GM18861 (cell line): ENCODE measurements around the gene TSKU.
"Not testable (repeated sequence)": the region's sequence is repeated elsewhere in the genome, so short reads cannot be mapped to it uniquely, and the experiment has no call there.

Source experiments
- ATAC-seq: cut with Tn5 transposase; IDR thresholded peaks from one replicate; pipeline ENCODE4 v1.9.1; 2021; ENCODE audit not compliant: unreplicated experiment

The TSKU gene

DNA sequence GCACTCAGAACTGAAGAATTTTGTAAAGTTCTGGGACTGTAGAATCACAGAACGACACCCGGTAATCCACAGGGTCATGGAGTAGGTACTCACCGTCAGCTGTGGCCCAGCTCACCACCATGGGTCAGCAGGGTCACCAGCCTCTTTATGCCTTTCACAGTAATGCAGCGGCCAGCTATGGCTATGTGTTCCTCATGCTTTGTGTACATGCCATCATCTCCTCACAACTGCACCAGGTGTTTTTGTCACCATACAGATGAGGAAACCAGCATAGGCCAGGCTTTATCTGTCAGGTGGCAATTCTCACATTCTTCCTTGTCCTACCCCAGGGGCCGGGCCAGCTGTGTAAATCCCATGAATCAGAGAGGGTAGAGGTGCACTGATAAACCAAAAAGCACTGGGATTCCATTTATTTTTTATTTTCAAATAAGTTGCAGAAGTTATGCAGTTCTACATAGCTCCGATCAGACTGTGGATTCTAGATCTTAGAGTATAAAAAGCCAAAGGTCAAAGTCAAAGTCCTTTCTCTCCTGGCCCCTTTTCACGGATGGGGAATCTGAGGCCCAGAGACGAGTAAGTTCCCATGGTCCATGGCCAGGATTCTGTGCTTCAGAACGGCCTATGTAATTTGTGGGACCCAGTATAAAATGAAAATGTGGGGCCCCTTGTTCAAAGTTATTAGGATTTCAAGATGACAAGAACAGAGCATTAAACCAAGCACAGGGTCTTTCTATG is 17.5 kb downstream of the TSKU start:
- ATAC-seq: no peak

DNA sequence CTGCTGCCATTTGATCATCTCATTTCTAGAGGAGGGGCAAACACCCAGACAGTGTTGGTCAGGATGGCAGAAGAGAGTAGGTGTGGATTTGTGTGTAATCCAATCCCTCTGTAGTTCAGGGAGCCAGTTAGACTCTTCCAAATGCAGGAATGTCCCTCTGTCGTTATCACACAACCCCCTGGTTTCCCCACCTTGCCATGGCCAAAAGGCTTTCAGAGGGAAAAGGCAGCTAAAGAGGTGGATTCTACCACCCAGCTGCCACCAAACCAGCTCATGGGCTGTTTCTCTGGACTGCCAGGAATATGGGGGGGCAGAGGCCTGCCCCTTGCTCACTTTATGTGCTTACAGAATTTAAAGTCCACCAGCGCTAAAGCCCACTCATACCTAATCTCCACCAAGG is 18.1 kb downstream of the TSKU start:
- no peak for ATAC-seq

DNA sequence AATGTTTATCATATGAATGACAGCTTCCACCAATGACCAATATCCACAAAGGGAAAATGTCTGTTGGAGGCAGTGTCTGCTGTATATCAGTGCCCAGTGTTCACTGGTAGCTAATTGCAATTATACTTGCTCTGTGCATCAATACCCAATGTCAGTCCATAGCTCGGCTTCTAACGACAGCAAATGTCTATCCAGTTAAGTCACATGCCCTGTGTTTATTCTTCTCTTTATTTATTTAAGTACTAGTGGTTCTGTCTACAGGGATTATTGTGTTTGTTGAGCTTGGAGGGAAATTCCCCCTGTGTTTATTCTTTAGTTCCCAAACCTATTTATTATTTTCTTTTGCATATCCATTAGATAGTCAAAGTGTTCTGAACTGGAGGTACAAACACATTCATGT is 18.6 kb downstream of the TSKU start:
- no peak for ATAC-seq

DNA sequence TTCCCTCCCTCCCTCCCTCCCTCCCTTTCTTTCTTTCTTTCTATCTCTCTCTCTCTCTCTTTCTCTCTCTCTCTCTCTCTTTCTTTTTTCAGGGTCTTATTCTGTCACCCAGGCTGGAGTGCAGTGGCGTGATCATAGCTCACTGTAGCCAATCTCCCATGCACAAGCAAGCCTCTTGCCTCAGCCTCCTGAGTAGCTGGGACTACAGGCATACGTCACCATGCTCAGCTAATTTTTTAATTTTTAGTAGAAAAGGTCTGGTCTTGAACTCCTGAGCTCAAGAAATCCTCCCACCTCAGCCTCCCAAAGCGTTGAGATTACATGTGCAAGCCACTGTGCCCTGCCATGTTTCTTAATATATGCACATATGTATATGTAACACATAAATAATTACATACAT is 19.0 kb downstream of the TSKU start:
- no peak for ATAC-seq

DNA sequence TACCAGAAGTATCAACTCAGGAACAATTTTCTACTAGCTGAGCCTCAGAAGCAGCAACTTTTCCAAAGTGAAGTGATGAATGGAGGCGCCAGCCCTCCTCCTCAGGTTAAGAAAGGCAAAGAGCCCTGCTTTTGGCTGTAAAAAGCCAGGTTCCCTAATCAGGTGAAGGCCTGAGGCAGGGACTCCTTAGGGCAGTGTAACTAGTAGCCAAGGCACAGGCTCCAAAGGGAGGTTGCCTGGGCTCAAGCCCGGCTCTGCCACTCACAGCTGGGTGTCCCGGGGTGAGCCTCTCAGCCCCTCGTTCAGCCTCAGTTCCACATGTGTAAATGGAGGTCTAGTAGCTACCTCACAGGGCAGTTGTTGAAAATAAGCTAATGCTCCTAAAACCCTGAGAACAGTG is 19.5 kb downstream of the TSKU start:
- no peak for ATAC-seq

DNA sequence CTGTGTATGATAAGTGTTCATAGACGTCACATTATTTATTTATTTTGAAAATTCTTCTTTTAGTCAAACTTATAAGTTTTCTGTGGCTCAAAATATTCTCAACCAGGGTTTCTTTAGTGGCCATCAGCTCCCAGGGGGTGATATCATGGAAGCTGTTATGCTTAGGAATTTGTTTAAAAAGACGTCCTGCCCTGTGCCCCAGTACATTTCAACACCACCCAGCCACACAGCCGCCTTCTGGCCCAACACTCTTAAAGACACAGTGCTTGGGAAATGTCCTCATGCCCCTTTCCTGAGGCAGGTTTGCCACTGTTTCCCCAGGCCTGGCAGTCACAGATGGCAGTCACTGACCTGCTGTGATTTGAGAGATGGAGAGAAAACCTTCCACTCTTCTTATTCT is 19.9 kb downstream of the TSKU start:
- no peak for ATAC-seq

DNA sequence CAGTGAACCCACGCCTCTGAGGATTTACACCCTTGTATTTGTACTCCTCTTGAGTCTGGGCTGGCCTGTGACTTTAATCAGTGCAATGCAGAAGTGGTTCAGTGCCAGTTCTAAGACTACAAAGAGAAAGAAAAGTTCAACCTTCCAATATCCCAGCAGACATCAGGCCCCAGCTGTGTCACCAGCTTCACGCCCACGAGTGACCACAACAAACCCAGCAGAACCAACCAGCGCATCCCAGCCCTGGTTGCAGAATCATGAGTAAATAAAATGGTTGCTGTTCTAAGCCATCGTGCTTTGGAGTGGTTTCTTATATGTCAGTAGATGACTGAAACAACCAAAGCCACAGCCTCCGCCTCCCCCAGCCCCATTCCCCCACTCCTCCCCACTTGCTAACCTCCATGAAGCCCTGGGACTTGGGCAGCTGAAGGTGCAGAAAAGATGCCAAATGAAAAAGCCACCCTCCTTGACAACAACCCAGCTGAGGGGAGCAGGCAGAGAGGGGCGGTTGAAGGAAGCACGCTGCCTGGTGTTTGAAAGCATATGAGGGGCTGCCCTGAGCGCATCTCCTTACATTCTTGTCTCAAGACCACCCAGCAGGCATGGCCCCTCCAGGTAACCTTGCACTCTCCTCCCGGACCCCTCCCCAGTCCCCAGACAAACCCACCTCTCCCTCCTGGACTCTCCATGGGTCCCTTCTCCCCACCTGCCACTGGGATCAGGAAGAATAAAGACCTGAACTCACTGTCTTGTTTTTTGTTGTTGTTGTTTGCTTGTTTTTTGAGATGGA is 20.9 kb downstream of the TSKU start:
- ATAC-seq: no peak

DNA sequence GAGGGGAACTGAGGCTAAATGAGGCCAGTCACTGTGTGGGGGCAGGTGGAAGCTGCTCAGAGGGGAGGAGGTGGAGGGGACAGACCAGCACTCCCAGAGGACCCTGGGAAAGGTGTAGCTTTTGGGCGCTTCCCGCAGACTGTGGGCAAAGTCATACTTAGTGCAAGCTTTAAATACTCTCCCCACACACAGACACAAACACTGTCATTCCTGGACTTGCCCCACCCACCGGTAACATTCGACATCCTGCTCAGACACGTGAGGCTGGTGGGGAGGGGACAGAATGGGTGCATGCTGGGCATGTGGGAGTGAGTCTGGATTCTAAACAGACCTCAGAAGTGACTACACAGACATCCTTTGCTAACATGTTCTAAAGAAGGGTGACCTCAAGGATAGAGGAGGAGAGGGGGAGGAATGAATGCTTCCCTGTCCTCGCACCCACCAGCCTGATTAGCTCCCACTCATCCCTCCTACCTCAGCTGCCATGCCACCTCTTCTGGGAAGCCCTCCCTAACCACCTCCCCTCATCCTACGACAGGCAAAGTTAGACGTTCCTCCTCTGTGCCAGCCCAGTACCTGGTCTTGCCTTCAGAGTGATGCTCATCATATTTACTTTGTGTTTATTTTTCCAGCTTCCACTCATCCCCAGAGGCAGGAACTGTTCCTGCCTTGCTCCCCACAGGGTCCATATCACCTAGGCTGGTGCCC is 22.2 kb downstream of the TSKU start:
- ATAC-seq: no peak

DNA sequence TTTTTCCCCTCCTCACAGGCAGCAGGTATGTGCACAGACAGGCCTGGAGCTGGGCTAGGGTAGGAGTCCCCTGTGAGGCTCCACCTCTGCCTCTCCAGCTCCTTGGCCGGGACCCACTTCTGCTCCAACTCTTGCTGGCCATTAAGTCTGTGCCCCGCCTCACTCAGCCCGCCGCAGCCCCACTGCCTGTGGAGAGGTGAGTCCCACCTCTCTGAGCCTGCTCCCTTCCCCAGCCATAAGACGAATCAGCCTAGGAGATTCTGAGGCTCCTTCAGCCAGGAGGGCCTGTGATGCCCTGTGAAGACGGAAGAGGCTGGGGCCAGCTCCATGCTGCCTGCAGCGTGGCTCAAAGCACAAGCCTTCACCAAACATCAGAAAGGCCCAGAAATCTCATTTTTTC is 23.0 kb downstream of the TSKU start:
- no peak for ATAC-seq

DNA sequence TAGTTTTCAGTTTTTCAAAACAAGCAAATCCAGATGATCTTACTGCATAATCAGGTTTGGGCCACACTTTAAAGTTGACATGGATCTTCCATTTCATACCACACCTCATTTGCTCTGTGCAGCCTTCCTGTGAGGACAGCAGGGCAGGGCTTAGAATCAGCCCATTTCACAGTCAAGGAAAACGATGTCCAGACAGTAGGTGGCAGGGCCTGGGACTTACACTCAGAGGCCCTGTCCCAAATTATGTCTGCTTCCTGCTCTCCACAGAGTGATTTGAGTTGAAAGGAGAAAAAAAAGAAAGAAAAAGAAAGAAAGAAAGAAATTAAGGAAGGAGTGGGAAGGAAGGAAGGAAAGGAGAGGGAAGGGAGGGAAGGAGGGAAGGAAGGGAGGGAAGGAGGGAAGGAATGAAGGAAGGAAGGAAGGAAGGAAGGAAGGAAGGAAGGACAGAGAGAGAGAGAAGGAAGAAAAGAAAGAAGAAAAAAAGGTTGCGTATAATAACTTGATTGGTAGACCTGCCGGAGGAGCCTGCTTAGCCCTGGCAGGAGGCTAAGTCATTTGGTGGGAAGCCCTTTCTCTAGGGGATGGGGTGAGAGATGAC is 23.6 kb downstream of the TSKU start:
- ATAC-seq: no peak

DNA sequence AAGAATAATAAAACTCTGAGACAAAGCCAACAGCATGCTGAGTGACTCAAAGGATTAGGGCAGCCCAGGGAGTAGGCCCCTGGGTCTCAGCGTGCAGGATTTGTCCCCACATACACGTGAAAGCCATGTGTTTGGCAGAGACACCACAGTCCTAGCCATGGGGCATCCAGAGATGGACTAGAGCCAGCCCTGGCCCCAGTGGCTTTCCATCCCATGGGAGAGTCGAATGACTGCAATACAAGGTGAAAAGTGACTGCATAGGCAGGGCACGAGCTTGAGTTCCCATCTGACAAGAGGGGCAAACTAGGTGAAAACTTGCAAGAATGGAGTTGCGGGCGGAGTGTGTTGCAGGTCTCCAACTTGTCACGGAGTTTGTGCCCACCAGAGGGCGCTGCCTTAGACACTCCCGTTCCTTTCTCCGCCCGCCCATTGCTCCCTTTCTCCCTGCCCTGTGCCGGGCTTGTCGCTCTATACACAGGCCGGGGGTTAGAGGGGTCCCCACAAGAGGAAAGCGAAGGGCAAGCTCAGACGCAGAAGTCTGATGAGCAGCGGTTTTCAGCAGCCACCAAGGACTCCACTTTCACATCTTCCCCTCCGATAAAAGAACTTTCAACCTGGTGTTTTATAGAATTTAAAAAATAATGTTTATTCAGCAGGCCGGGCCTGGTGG is 24.2 kb downstream of the TSKU start:
- no peak for ATAC-seq

DNA sequence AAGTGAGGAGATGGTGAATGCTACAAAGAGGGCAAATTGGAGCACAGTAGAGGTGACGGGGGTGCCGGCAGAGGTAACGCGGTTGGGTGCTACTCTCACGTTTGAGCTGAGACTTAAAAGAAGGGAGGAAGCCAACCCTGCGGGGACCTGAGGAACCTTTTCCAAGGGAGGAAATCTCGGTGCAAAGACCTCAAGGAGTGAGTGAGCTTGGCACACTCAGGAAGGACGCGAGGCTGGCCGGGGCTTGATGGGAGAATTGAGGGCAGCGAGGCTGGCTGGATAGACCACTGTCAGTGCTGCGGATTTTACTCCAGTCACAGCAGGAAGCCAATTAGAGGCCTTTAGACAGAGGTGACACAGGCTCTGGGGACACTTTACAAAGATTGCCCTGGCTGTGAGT is 25.0 kb downstream of the TSKU start:
- no peak for ATAC-seq

DNA sequence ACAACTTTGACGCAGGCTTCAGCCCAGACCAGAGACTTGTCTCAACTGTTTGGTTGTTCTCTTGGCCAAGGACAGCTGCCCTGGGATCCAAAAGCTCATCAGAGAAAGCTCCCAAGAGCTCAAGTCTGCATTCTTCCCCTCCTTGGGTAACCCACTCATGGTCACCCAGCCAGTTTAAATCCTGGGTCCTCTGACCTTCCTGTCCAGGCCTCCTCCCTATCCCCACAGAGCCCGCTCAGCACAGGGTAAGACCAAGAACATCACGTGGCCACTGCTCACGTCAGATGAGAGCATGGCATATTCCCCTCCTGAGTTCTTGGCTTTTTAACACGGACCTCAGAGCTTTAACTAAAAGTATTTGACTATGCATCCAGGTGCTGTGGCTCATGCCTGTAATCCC is 25.8 kb downstream of the TSKU start:
- ATAC-seq: no peak

DNA sequence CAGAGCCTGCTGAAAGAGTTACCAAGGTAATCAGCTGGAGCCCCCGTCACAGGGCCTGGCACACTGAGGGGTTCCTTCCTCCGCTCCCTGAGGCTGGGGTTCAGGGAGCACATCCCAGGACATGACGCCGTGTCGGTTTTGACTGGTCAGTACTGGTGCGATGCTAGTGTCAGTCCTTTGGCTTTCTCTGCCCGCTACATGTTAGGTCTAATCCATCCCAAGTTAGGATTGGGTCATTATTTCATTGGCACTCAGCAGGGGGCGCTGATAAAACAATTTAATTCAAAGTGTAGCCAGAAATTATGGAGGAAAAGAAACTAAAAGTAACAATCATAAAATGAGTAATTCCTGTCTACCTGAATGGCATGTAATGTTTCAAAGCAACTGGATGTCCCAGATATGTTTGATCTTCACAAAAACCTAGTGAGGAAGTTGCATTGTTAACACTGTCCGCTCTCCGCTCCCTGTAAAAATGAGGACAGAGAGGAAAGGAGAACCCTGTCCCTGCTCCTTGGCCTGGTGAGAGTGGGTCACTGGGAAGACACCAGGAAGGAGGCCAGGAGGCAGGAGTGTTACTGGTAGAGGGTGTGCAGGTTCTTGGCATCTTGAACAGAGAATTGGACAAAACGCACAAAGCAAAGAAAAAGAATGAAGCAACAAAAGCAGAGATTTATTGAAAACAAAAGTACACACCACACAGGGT is 27.1 kb downstream of the TSKU start:
- ATAC-seq: no peak

DNA sequence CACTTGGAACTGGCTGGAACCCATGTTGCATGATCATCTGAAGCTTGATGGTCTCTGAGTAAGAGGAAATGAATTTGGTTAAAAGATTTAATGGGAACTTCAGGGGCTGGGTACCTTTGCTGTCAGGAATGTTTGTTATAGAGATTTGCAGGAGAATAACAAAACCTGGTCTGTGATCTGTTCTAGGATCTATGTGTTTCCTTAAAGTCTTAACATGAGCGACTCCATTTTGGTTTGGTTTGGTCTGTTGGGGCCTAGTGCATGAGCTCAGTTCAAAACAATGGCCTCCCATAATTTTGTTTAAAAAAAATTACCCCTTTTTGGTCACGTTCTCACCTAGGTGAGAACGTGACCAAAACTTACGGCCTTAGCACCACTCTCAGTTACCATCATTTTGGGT is 28.1 kb downstream of the TSKU start:
- ATAC-seq: no peak

DNA sequence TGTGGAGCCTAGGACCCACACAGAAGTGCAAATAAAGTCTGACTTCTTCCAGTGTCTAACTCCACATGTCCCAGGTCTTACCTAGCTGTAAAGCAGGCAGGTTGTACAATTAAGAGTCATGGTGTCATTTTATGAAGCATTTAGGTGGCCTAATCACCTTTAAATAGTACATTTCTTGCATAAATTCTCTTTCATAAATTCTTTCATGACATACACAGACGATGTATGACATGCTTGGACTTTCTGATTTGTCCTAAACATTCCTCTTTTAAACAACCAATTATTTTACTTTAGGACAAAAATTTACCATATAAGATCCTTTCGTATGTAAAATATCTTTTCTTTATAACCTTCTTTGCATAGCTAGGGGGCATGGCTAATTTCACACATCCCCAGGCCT is 31.3 kb downstream of the TSKU start:
- no peak for ATAC-seq

DNA sequence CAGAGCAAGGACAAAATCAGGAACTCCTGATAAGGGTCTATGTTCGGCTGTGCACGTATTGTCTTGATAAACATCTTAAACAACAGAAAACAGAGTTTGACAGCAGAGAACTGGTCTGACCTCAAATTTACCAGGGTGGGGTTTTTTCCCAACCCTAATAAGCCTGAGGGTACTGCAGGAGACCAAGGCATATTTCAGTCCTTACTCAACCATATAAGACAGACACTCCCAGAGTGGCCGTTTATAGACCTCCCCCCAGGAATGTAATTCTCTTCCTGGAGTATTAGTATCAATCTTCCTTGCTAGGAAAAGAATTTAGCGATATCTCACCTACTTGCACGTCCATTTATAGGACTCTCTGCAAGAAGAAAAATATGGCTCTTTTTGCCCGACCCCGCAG is 32.5 kb downstream of the TSKU start:
- ATAC-seq: not testable (repeated sequence)

DNA sequence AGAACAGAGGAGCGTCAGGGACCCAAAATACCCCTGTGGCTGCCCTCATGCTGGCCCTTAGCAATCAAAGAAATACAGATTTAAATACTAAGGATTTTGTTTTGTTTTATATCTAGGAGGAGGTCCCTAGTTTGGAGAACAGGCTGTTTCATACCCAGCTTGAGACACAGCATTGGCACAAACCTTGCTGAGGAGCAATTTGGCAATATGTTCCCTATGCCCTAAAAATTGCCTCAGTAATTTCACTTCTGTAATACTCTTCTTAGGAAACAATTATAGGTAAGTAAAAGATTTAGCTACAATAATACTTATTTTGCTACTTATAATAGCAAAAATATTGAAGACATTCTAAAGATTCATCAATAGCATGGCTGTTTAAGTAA is 37.0 kb downstream of the TSKU start:
- ATAC-seq: no peak

DNA sequence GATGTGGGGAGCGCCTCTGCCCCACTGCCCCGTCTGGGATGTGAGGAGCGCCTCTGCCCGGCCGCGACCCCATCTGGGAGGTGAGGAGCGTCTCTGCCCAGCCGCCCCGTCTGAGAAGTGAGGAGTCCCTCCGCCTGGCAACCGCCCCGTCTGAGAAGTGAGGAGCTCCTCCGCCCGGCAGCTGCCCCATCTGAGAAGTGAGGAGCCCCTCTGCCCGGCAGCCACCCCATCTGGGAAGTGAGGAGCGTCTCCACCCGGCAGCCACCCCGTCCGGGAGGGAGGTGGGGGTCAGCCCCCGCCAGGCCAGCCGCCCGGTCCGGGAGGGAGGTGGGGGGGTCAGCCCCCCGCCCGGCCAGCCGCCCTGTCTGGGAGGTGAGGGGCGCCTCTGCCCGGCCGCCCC is 38.2 kb downstream of the TSKU start:
- ATAC-seq: not testable (repeated sequence)

DNA sequence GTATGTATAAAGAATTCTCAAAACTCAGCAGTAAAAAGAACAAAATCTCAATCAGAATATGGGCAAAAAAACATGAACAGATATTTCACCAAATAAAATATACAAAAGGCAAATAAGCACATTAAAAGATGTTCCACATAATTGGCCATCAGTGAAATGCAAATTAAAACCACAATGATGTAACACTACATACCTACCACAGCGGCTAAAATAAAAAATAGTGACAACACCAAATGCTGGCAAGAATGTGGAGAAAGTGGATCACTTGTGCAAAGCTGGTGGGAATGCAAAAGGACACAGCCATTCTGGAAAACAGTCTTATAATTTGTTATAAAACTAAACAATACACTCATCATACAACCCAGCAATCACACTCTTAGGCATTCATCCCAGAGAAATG is 39.2 kb downstream of the TSKU start:
- no peak for ATAC-seq
